ES-I3 (cell line): ENCODE measurements around the gene CD36.
"Not testable (repeated sequence)": the region's sequence is repeated elsewhere in the genome, so short reads cannot be mapped to it uniquely, and the experiment has no call there.

Source experiments
- H3K36me3 ChIP-seq: 2 replicates; pipeline ENCODE4 v1.6.1; 2013; ENCODE audit warnings: mild to moderate bottlenecking, low read length, control low read depth, moderate library complexity; ENCODE audit not compliant: insufficient read depth
- H3K4me1 ChIP-seq: 2 replicates; pipeline ENCODE4 v1.6.1; 2013; ENCODE audit warnings: mild to moderate bottlenecking, control low read depth, low read length; ENCODE audit not compliant: insufficient read depth
- H3K9ac ChIP-seq: 2 replicates; pipeline ENCODE4 v1.6.1; 2013; ENCODE audit warnings: low read depth, mild to moderate bottlenecking, low read length, moderate library complexity
- H3K9me3 ChIP-seq: 2 replicates; pipeline ENCODE4 v1.6.1; 2013; ENCODE audit warnings: mild to moderate bottlenecking, low read length, moderate library complexity; ENCODE audit not compliant: control insufficient read depth, insufficient read depth

Gene CD36

GRCh38 chr7:80651471-80651870 lies 13.0 kb downstream of the CD36 start:
- H3K9ac ChIP-seq, result no peak overlapping the region
- H3K4me1 ChIP-seq, result no peaks in the 10 kb centered on the region
- H3K9me3 ChIP-seq, result no peaks in the 10 kb centered on the region
- no peaks in the 10 kb centered on the region for H3K36me3 ChIP-seq

DNA sequence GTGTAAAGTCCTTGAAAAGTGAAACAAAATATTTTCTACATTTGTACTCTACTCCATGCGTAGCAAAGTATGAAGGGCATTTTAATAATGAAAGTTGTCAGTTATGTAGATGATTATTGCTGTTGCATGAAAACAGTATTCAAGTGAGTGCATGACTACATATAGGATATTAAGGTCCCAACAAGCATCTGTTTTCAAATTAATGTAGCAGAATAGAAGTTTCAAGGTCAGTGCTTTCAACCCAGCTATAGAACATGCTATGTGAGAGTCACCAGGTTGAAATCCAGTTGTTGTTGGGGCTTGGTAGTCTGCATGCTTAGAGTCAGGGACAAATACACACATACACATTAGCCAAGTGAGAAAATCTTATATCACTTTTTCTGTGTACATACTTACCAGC lies 14.8 kb downstream of the CD36 start:
- no peak overlapping the region for H3K9ac ChIP-seq
- no peaks in the 10 kb centered on the region for H3K4me1 ChIP-seq
- no peaks in the 10 kb centered on the region for H3K9me3 ChIP-seq
- no peaks in the 10 kb centered on the region for H3K36me3 ChIP-seq

DNA sequence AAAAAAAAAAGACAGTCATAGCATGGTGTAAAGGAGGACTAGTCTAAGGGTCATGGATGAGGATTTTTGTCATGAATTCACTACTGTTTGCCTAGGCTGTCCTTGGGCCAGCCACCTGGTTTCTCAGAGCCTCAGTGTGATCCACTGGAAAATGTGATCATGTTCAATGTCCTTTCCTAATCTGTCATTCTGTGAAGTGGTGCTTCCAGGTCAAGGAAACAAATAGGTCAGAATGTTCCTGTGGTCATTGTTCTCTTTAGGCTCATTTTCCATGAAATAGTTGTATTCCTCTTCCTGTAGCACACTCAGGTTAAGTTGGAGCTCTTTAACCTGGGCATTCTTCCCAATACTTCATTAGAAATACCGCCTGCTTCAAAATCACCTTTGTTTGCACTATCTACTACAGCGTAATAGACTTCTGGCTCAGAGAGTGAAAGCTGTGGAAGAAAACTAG lies 16.5 kb downstream of the CD36 start:
- H3K9ac ChIP-seq, result no peak overlapping the region
- H3K36me3 ChIP-seq, result no peaks in the 10 kb centered on the region
- H3K4me1 ChIP-seq, result no peaks in the 10 kb centered on the region
- no peaks in the 10 kb centered on the region for H3K9me3 ChIP-seq

DNA sequence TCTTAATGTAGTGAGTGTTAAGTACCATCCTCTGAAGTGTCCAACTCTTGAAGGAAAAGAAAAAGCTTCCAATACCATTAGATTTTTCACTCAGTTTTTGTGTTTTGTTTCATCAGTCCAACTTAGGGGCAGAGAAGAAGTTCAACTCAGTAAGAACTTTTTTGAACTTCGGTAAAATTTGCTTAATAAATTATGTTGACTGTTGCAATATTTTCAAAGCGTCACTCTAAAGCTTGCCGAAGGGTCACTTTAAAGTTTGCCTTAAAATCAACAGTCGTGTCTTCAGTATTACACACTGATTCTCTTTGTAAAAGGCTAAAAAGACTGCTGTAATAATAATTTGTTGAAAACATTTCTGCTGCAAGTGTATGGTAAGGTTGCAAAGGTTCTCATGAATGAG lies 17.6 kb downstream of the CD36 start:
- H3K9ac ChIP-seq, result no peak overlapping the region
- no peaks in the 10 kb centered on the region for H3K4me1 ChIP-seq
- no peaks in the 10 kb centered on the region for H3K36me3 ChIP-seq
- no peaks in the 10 kb centered on the region for H3K9me3 ChIP-seq

- Histone ChIP-seq H3K9me3 (no peaks in the 10 kb centered on the region), H3K9ac (no peak overlapping the region), H3K4me1 (no peaks in the 10 kb centered on the region), H3K36me3 (no peaks in the 10 kb centered on the region)
These were observed 20.9 kb downstream of the CD36 start for GRCh38 chr7:80659120-80660055.

GRCh38 chr7:80660939-80661338 lies 22.5 kb downstream of the CD36 start:
- Histone ChIP-seq H3K9me3 (no peaks in the 10 kb centered on the region), H3K9ac (no peak overlapping the region), H3K36me3 (no peaks in the 10 kb centered on the region), H3K4me1 (no peaks in the 10 kb centered on the region)

DNA sequence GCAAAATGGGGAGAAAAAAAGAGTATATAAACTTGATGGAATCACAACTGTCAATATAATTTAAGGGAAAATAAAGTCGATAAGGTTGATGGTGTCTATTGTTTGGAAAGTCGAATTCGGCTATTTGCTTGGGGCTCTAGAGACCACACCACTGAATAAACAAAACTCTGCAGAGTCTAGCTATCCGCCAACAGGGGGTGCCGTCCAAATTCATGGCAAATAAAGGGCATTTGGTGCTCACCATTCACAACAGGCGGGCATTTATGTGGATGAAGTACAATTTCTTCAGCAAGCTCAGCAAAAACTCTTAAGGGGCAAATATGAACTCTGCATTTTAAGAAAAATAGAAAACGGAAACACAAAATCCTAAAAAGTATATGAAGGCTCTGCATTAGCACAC lies 23.3 kb downstream of the CD36 start:
- Histone ChIP-seq H3K9ac (no peak overlapping the region), H3K9me3 (no peaks in the 10 kb centered on the region), H3K36me3 (no peaks in the 10 kb centered on the region), H3K4me1 (no peaks in the 10 kb centered on the region)

DNA sequence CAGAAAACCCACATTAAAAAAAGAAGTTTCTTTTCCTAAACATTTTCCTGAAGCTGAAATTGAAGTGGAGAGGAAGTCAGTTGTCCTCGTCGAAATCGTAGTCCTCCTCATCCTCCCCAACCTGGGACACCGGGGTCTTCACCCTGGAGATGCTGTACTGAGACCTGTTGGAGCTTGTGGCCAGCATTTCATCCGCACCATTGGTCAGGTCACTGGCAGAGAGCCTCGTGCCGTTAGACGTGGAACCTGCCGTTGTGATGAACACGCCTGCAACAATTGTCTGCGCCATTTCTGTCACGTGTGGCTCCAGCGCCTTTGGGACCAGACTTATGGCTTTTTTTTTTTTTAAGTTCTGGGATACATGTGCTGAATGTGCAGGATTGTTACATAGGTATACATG lies 23.8 kb downstream of the CD36 start:
- Histone ChIP-seq H3K4me1 (no peaks in the 10 kb centered on the region), H3K9me3 (no peaks in the 10 kb centered on the region), H3K9ac (no peak overlapping the region), H3K36me3 (no peaks in the 10 kb centered on the region)

DNA sequence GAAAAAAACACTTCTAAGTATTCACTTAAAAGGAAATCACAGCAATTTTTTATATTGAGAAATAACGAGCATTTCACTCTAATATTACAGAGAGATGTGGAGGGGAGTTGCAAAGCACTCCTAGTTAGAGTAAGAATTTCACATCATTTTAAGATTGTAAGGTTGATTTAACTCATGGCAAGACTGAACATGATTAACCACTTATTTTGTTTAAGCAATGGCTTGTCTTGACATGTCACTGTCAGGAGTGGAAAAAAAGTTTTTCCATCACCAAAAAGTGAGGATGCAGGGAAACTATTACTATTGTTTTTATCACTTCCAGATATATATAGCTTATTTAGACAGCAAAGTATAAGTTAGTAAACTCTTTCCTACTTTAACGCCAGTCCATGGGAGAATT lies 27.1 kb downstream of the CD36 start:
- Histone ChIP-seq H3K9me3 (no peaks in the 10 kb centered on the region), H3K36me3 (no peaks in the 10 kb centered on the region), H3K9ac (no peak overlapping the region), H3K4me1 (no peaks in the 10 kb centered on the region)

- H3K36me3 ChIP-seq, result no peaks in the 10 kb centered on the region
These were observed 27.9 kb downstream of the CD36 start for GRCh38 chr7:80666376-80666775.

DNA sequence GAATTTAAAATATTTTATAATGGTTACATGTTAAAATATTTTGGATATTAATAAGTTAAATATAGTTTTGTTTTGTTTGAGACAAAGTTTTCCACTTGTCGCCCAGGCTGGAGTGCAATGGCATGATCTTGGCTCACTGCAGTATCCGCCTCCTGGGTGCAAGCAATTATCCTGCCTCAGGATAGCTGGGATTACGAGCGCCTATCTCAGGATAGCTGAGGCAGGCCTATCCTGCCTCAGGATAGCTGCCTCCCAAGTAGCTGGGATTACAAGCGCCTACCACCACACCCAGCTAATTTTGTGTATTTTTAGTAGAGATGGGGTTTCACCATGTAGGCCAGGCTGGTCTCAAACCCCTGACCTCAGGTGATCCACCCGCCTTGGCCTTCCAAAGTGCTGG lies 30.9 kb downstream of the CD36 start:
- not testable (repeated sequence) for H3K36me3 ChIP-seq, H3K9ac ChIP-seq, H3K9me3 ChIP-seq, H3K4me1 ChIP-seq

More at GRCh38 chr7:80666376-80666775, 27.9 kb downstream of the CD36 start:
- Histone ChIP-seq H3K9ac (no peak overlapping the region), H3K9me3 (no peaks in the 10 kb centered on the region), H3K4me1 (no peaks in the 10 kb centered on the region)

DNA sequence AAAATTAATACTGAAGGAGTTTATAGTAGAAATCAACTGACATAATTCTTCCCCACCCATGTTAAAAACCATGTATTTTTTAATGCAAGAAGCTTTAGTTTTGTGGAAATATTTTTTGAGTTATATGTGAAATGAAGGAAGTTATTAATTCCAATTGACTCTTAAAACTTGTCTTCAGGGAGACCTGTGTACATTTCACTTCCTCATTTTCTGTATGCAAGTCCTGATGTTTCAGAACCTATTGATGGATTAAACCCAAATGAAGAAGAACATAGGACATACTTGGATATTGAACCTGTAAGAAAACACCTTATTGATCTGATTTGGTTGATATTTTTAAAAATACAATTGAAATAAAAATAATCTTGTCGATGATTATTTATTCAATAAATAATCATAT lies 33.3 kb downstream of the CD36 start:
- H3K4me1 ChIP-seq, result no peaks in the 10 kb centered on the region

DNA sequence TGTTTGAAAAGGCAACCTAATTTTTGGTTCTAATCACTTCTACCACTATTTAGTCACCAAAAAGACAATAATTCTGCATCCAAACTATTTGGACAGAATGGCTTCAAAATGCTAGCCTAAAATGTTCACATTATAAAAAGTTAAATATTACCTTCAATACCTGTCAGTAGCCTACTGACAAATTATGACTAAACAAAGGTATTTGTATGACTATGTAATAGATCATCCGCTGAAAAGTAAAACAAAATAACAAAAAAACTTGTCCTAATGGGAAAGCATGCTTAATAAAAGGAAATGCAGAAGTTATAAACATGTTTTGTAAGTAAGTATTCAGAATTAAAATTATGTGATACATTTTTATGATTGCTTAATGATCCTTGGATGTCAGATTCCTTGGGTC lies 36.6 kb downstream of the CD36 start:
- Histone ChIP-seq H3K36me3 (no peaks in the 10 kb centered on the region), H3K9ac (no peak overlapping the region)

More for the DNA sequence above, 33.3 kb downstream of the CD36 start:
- no peaks in the 10 kb centered on the region for H3K36me3 ChIP-seq
- H3K9ac ChIP-seq, result no peak overlapping the region
- no peaks in the 10 kb centered on the region for H3K9me3 ChIP-seq

DNA sequence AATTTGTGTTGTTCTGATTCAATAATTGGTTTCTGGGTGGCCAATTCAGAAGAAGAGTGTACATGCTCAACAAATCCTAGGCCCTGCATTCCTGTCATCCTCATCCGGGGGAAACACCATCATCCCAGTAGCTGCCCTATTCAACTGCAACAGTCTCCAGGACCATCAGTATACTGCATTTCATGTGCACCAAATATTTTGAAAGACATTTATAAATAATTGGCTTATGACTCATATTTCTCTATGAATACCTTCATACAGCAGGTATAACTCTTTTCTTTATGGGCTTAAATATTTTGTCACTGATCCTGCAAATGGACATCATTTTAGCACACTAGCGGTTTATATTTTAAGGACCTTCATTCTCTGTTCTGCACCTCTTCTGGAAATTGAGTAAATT lies 38.0 kb downstream of the CD36 start:
- Histone ChIP-seq H3K36me3 (no peaks in the 10 kb centered on the region), H3K9me3 (no peaks in the 10 kb centered on the region), H3K9ac (no peak overlapping the region), H3K4me1 (no peaks in the 10 kb centered on the region)

More for the DNA sequence above, 36.6 kb downstream of the CD36 start:
- H3K9me3 ChIP-seq, result no peaks in the 10 kb centered on the region
- no peaks in the 10 kb centered on the region for H3K4me1 ChIP-seq

GRCh38 chr7:80677629-80678028 lies 39.2 kb downstream of the CD36 start:
- Histone ChIP-seq H3K9me3 (no peaks in the 10 kb centered on the region), H3K9ac (no peak overlapping the region), H3K4me1 (no peaks in the 10 kb centered on the region), H3K36me3 (no peaks in the 10 kb centered on the region)
